HepG2 (cell line): ENCODE results near the gene ECD. TPM values are rescaled to one million over a fixed set of nuclear protein-coding genes. Genes with fewer than 3 reads are reported as not detected.
A peak's percentile ranks its signal among the peaks of the same experiment; 100 is the strongest.
"Not testable (repeated sequence)": the region's sequence is repeated elsewhere in the genome, so short reads cannot be mapped to it uniquely, and the experiment has no call there.

Experiments
- ATAC-seq: fragments of 200-7000 bp; cut with Tn5 transposase; 3 replicates; pipeline ENCODE4 v1.9.1; 2020; ENCODE audit warnings: mild to moderate bottlenecking, moderate library complexity
- BruUV-seq: library from RNA; stranded (reverse); fragments of 400-500 nt; replicated peaks from 2 replicates; lab custom pipeline; 2021; lab: Mats Ljungman, UMichigan
- CTCF ChIA-PET: fragments of 300-600 bp; formaldehyde crosslinking; extraction: SDS; loops from one replicate; lab custom pipeline; 2021; ENCODE audit warnings: low total read pairs, inconsistent platforms, low intra/inter-chr PET ratio; lab: Yijun Ruan, JAX
- POLR2A ChIA-PET: fragments of 350-600 bp; sonication (Branson Sonifier 250); formaldehyde crosslinking; loops from one replicate; lab custom pipeline; 2020; ENCODE audit warnings: antibody characterized with exemption, inconsistent platforms; lab: Yijun Ruan, JAX
- DNase-seq: peaks from one replicate; pipeline ENCODE4 v3.0.0-alpha.2; 2015; ENCODE audit warnings: low spot score
- FAIRE-seq: peaks from 3 replicates; lab custom pipeline; 2011; peaks lifted over from hg19 to GRCh38; lab: Jason Lieb, UNC
- H2AFZ ChIP-seq: one replicate; pipeline ENCODE4 v1.6.1; 2011; ENCODE audit warnings: low read length, inconsistent platforms
- H3K27ac ChIP-seq: fragments of 300-600 bp; 3 replicates; pipeline ENCODE4 v1.8.0; 2011; ENCODE audit warnings: mixed run types, mild to moderate bottlenecking, mixed read lengths, low read length, inconsistent platforms; ENCODE audit not compliant: insufficient read depth; ENCODE audit errors: extremely low read length
- H3K27me3 ChIP-seq, 2 experiments: fragments of 200-600 bp in 1 of 2; 2 replicates in 1 of 2; 3 replicates in 1 of 2; pipeline versions ENCODE4 v1.6.0 to v1.8.0; 2011; ENCODE audit warnings: low read length in 2 of 2, mild to moderate bottlenecking in 2 of 2, moderate library complexity in 2 of 2, inconsistent platforms in 1 of 2; ENCODE audit not compliant: insufficient read depth in 2 of 2, control insufficient read depth in 1 of 2
- H3K36me3 ChIP-seq, 2 experiments: fragments of 200-600 bp in 1 of 2; replicated peaks in 1 of 2; 2 replicates in 1 of 2; 3 replicates in 1 of 2; pipeline versions ENCODE4 v1.5.1 to v1.8.0; 2011; ENCODE audit warnings: low read length in 2 of 2, inconsistent platforms in 1 of 2; ENCODE audit not compliant: insufficient read depth in 2 of 2, control insufficient read depth in 1 of 2
- H3K4me1 ChIP-seq: 2 replicates; pipeline ENCODE4 v1.5.1; 2012; ENCODE audit warnings: low read length, inconsistent platforms; ENCODE audit not compliant: insufficient read depth
- H3K4me2 ChIP-seq: 2 replicates; pipeline ENCODE4 v1.6.0; 2011; ENCODE audit warnings: low read depth, low read length, inconsistent platforms
- H3K4me3 ChIP-seq, 3 experiments: fragments of 200-600 bp in 1 of 3; sonication (generic), shearing (Covaris generic) in 1 of 3; replicated peaks in 1 of 3; 2 replicates each; pipeline ENCODE4 v1.5.1; 2011 to 2016; ENCODE audit warnings: low read length in 3 of 3, inconsistent platforms in 2 of 3, low read depth in 2 of 3, mild to moderate bottlenecking in 2 of 3, control low read depth in 1 of 3, mixed read lengths in 1 of 3; ENCODE audit not compliant: insufficient read depth in 1 of 3
- H3K79me2 ChIP-seq: one replicate; pipeline ENCODE4 v1.6.1; 2011; ENCODE audit warnings: low read length, inconsistent platforms; ENCODE audit not compliant: insufficient read depth
- H3K9ac ChIP-seq: 2 replicates; pipeline ENCODE4 v1.6.0; 2011; ENCODE audit warnings: mild to moderate bottlenecking, low read depth, low read length, inconsistent platforms; ENCODE audit not compliant: insufficient read depth
- H3K9me3 ChIP-seq: 2 replicates; pipeline ENCODE4 v1.5.1; 2012; ENCODE audit warnings: mild to moderate bottlenecking, low read length
- H4K20me1 ChIP-seq: 2 replicates; pipeline ENCODE4 v1.6.0; 2011; ENCODE audit warnings: inconsistent platforms, mild to moderate bottlenecking, low read length, moderate library complexity; ENCODE audit not compliant: insufficient read depth
- ESRRA ChIP-seq: sonication (generic); formaldehyde crosslinking; IDR thresholded peaks from 2 replicates; pipeline ENCODE4 v1.5.1; 2020; ENCODE audit warnings: mild to moderate bottlenecking, low read depth, missing genetic modification reagents
- GATA4 ChIP-seq: sonication (generic); IDR thresholded peaks from 2 replicates; pipeline ENCODE4 v1.6.1; 2016; ENCODE audit warnings: antibody characterized with exemption, low read depth, borderline replicate concordance
- JUNB ChIP-seq: sonication (generic); formaldehyde crosslinking; IDR thresholded peaks from 2 replicates; pipeline ENCODE4 v1.8.0; 2022; ENCODE audit warnings: missing genetic modification reagents, mild to moderate bottlenecking, borderline replicate concordance
- KDM5B ChIP-seq: sonication (generic); formaldehyde crosslinking; IDR thresholded peaks from 2 replicates; pipeline ENCODE4 v1.4.0; 2020; ENCODE audit warnings: missing genetic modification reagents, mild to moderate bottlenecking, borderline replicate concordance
- PHF5A ChIP-seq: IDR thresholded peaks from one replicate; pipeline ENCODE4 v1.6.1; 2018; ENCODE audit warnings: low read depth, missing genetic modification reagents; ENCODE audit not compliant: unreplicated experiment
- PLSCR1 ChIP-seq: sonication (generic); formaldehyde crosslinking; IDR thresholded peaks from 2 replicates; pipeline ENCODE4 v1.5.0; 2020; ENCODE audit warnings: missing genetic modification reagents, mild to moderate bottlenecking, borderline replicate concordance
- RARA ChIP-seq: IDR thresholded peaks from 2 replicates; pipeline ENCODE4 v1.6.1; 2016; ENCODE audit warnings: missing genetic modification reagents, missing compliant biosample characterization
- RORA ChIP-seq: sonication (generic); formaldehyde crosslinking; IDR thresholded peaks from 2 replicates; pipeline ENCODE4 v1.5.0; 2020; ENCODE audit warnings: mild to moderate bottlenecking, missing genetic modification reagents, moderate library complexity
- SALL1 ChIP-seq: sonication (generic); formaldehyde crosslinking; IDR thresholded peaks from 2 replicates; pipeline ENCODE4 v1.8.0; 2022; ENCODE audit warnings: mild to moderate bottlenecking, missing genetic modification reagents
- ZNF121 ChIP-seq: sonication (generic); formaldehyde crosslinking; IDR thresholded peaks from 2 replicates; pipeline ENCODE4 v1.5.0; 2020; ENCODE audit warnings: mild to moderate bottlenecking, missing genetic modification reagents
- ZNF496 ChIP-seq: sonication (generic); formaldehyde crosslinking; IDR thresholded peaks from 2 replicates; pipeline ENCODE4 v1.8.1; 2023; ENCODE audit warnings: mild to moderate bottlenecking, moderate library complexity, missing genetic modification reagents; ENCODE audit not compliant: insufficient replicate concordance
- ZNF543 ChIP-seq: sonication (generic); formaldehyde crosslinking; IDR thresholded peaks from 2 replicates; pipeline ENCODE4 v1.4.0; 2020; ENCODE audit warnings: mild to moderate bottlenecking, missing genetic modification reagents
- ZNF781 ChIP-seq: sonication (generic); formaldehyde crosslinking; IDR thresholded peaks from 2 replicates; pipeline ENCODE4 v1.5.1; 2020; ENCODE audit warnings: borderline replicate concordance, mild to moderate bottlenecking, missing genetic modification reagents; ENCODE audit errors: not compliant biosample characterization
- WGBS: methylation state at CpG from one replicate; pipeline ENCODE4 v1.1.6; 2017; ENCODE audit warnings: low lambda C conversion rate; 5-methylcytosine and 5-hydroxymethylcytosine counted together
- in situ Hi-C: cut with HindIII; loops from 2 replicates; pipeline ENCODE4 v1.10.0; 2017; ENCODE audit warnings: low pct_unique_long_range_greater_than_20kb; ENCODE audit not compliant: extremely low pct_ligation_motif_present
- intact Hi-C: fragments of 100-400 bp; cut with micrococcal nuclease; formaldehyde crosslinking; loops from one replicate; pipeline ENCODE4 v1.10.0; 2022; ENCODE audit not compliant: unreplicated experiment
- polyA plus RNA-seq, 8 experiments: library from polyadenylated mRNA; depleted of rRNA in 3 of 8; stranded (reverse) in 7 of 8; unstranded in 1 of 8; fragments of >200 nt; fragmentation: Illumina TruSeq in 4 of 8; extraction: Trizol in 4 of 8; gene quantifications; 2 replicates each; pipeline versions ENCODE4 v1.2.1 to v1.2.3, GENCODE V29; 2011 to 2016; ENCODE audit warnings: low read depth in 4 of 8, missing spikeins in 1 of 8, mixed read lengths in 1 of 8; ENCODE audit not compliant: insufficient read depth in 1 of 8
- total RNA-seq, 5 experiments: library from RNA; depleted of rRNA; stranded (reverse); fragments of >200 nt; fragmentation: Illumina TruSeq; extraction: Trizol; gene quantifications; 2 replicates each; pipeline ENCODE4 v1.2.3, GENCODE V29; 2016; ENCODE audit warnings: low read depth in 1 of 5

Gene ECD
- total and polyA plus RNA-seq, 2 of the 13 experiments (the other 11 are each of a cell fraction or from before 2014, with no cell fraction given): 21.5 to 27.6 TPM

GRCh38 chr10:73116017-73116416 lies 51.8 kb downstream of the ECD start:
- H3K79me2 ChIP-seq: peaks cover 3% of the 10 kb centered on the region
- no peak overlapping the region for H3K27ac ChIP-seq
- DNase-seq: no peak
- no peak for ATAC-seq
- H3K36me3 ChIP-seq: no peaks in the 10 kb centered on the region
- in situ Hi-C loops: no loop called here
- no peak overlapping the region for H2AFZ ChIP-seq
- H3K27me3 ChIP-seq: no peaks in the 10 kb centered on the region
- H4K20me1 ChIP-seq: no peaks in the 10 kb centered on the region
- no peak overlapping the region for H3K9ac ChIP-seq
- H3K4me2 ChIP-seq: no peak overlapping the region
- intact Hi-C loops: no loop called here
- CTCF ChIA-PET: no interaction called here
- H3K4me1 ChIP-seq: peaks cover 51% of the 10 kb centered on the region
- 96% methylated on average over 1 of the region's 1 CpG for WGBS
- peak; percentile 65 for TF ChIP-seq ZNF121 (CRISPR knock-in tag)
- no peak for TF ChIP-seq ZNF781 (CRISPR knock-in tag)
- BruUV-seq: no TSS peak
- POLR2A ChIA-PET: no interaction called here
- no peak for FAIRE-seq
- no peak overlapping the region for H3K4me3 ChIP-seq
- no peaks in the 10 kb centered on the region for H3K9me3 ChIP-seq

GRCh38 chr10:73113551-73113950 lies 54.3 kb downstream of the ECD start:
- no peak for DNase-seq
- TF ChIP-seq SALL1 (CRISPR knock-in tag) (no peak), ZNF496 (no peak), ESRRA (no peak), JUNB (CRISPR knock-in tag) (no peak), RORA (CRISPR knock-in tag) (no peak), PLSCR1 (CRISPR knock-in tag) (no peak), GATA4 (no peak), KDM5B (CRISPR knock-in tag) (no peak), ZNF543 (CRISPR knock-in tag) (no peak), PHF5A (CRISPR knock-in tag) (no peak), RARA (CRISPR knock-in tag) (no peak)
- TF ChIP-seq, all 625 proteins: peak for 0
- intact Hi-C loops (no loop called here), in situ Hi-C loops (no loop called here)
- peaks cover 26% of the 10 kb centered on the region for H3K4me1 ChIP-seq
- H4K20me1 ChIP-seq: no peaks in the 10 kb centered on the region
- peaks cover 3% of the 10 kb centered on the region for H3K79me2 ChIP-seq
- no peak for ATAC-seq
- no peak overlapping the region for H3K4me2 ChIP-seq
- H3K4me3 ChIP-seq: no peak overlapping the region
- ChIA-PET POLR2A (interaction anchor here (0.9 kb wide), 1 partner anchor 17 kb away, joined by 4 read pairs; no protein-coding TSS in a partner anchor), CTCF (no interaction called here)
- no peaks in the 10 kb centered on the region for H3K27me3 ChIP-seq
- no peak overlapping the region for H3K9ac ChIP-seq
- H2AFZ ChIP-seq: no peak overlapping the region
- FAIRE-seq: no peak
- H3K36me3 ChIP-seq: no peaks in the 10 kb centered on the region
- no TSS peak for BruUV-seq
- no peaks in the 10 kb centered on the region for H3K9me3 ChIP-seq
- no peak overlapping the region for H3K27ac ChIP-seq
- WGBS: 97% methylated on average over 1 of the region's 1 CpG

GRCh38 chr10:73112032-73112431 lies 55.8 kb downstream of the ECD start:
- POLR2A ChIA-PET: interaction anchor here (1.4 to 6.1 kb wide), 4 partner anchors 10 to 20 kb away, joined by 4 to 72 read pairs (median 16); partner anchors contain the start of gene P4HA1
- H3K4me3 ChIP-seq: peak overlapping the region in 2 of 3 experiments; percentile 80 to 82; a peak in 2 of 6 replicates
- in situ Hi-C loops, H3K27me3 ChIP-seq, H3K79me2 ChIP-seq, DNase-seq, FAIRE-seq, H3K9ac ChIP-seq, H3K36me3 ChIP-seq, H2AFZ ChIP-seq, ATAC-seq, intact Hi-C loops, H3K9me3 ChIP-seq, BruUV-seq, H4K20me1 ChIP-seq, CTCF ChIA-PET: not testable (repeated sequence)
- H3K27ac ChIP-seq: peak overlapping the region; percentile 96
- H3K4me2 ChIP-seq: peak overlapping the region; percentile 93; the same call in 1 of the 2 replicates
- H3K4me1 ChIP-seq: peaks cover 11% of the 10 kb centered on the region
- WGBS: 98% methylated on average over 13 of the region's 13 CpGs
